SU-DHL-6 (cell line): ENCODE data around the gene ASGR2.

ENCODE experiments used
- H2AFZ ChIP-seq: fragments of 200-600 bp; sonication (generic); 2 replicates; pipeline ENCODE4 v1.6.1; 2014; ENCODE audit warnings: low read depth, mild to moderate bottlenecking, moderate library complexity, mixed read lengths, antibody characterized with exemption, low read length; ENCODE audit not compliant: severe bottlenecking
- H3F3A ChIP-seq: fragments of 200-600 bp; shearing (Covaris generic); 2 replicates; pipeline ENCODE4 v1.6.0; 2016; ENCODE audit warnings: antibody characterized with exemption, mild to moderate bottlenecking; ENCODE audit not compliant: insufficient read depth
- H3K27ac ChIP-seq: fragments of 200-600 bp; sonication (generic); 2 replicates; pipeline ENCODE4 v1.5.1; 2016; ENCODE audit warnings: low read depth, mild to moderate bottlenecking, low read length, moderate library complexity, mixed read lengths
- H3K27me3 ChIP-seq: fragments of 200-600 bp; sonication (generic), shearing (Covaris generic); 2 replicates; pipeline ENCODE4 v1.6.0; 2014; ENCODE audit warnings: mild to moderate bottlenecking, low read length
- H3K36me3 ChIP-seq: fragments of 200-600 bp; sonication (generic); 2 replicates; pipeline ENCODE4 v1.6.1; 2014; ENCODE audit warnings: mild to moderate bottlenecking, low read length, mixed read lengths
- H3K4me2 ChIP-seq: fragments of 300-600, 200-600 bp; shearing (Covaris generic), sonication (generic); 2 replicates; pipeline ENCODE4 v1.6.0; 2014; ENCODE audit warnings: low read length, low read depth, mild to moderate bottlenecking; ENCODE audit not compliant: poor library complexity, severe bottlenecking
- H3K4me3 ChIP-seq: fragments of 200-600 bp; sonication (generic); 2 replicates; pipeline ENCODE4 v1.5.1; 2014; ENCODE audit warnings: antibody characterized with exemption, low read length, mild to moderate bottlenecking, mixed read lengths; ENCODE audit not compliant: insufficient read depth, poor library complexity, severe bottlenecking
- H3K79me2 ChIP-seq: fragments of 200-600 bp; sonication (generic); 2 replicates; pipeline ENCODE4 v1.6.1; 2014; ENCODE audit warnings: mild to moderate bottlenecking, low read length, moderate library complexity; ENCODE audit not compliant: insufficient read depth
- H3K9ac ChIP-seq: fragments of 200-600 bp; sonication (generic); 2 replicates; pipeline ENCODE4 v1.7.0; 2014; ENCODE audit warnings: mild to moderate bottlenecking, low read length
- H3K9me2 ChIP-seq: fragments of 200-600 bp; sonication (generic); replicated peaks from 2 replicates; pipeline ENCODE4 v1.6.1; 2014; ENCODE audit warnings: low read length; ENCODE audit not compliant: insufficient read depth
- H3K9me3 ChIP-seq: fragments of 200-600 bp; sonication (generic); 2 replicates; pipeline ENCODE4 v1.6.1; 2014; ENCODE audit warnings: low read length, mixed read lengths; ENCODE audit not compliant: insufficient read depth
- H4K20me1 ChIP-seq: fragments of 200-600 bp; sonication (generic); 2 replicates; pipeline ENCODE4 v1.6.1; 2014; ENCODE audit warnings: low read depth, mild to moderate bottlenecking, antibody characterized with exemption, low read length, moderate library complexity, mixed read lengths
- CTCF ChIP-seq: fragments of 200-600 bp; sonication (generic); IDR thresholded peaks from one replicate; pipeline ENCODE4 v1.5.1; 2017; ENCODE audit warnings: antibody characterized with exemption, mild to moderate bottlenecking, low read length, moderate library complexity; ENCODE audit not compliant: insufficient read depth, poor library complexity, severe bottlenecking
- EZH2phosphoT487 ChIP-seq: fragments of 200-600 bp; sonication (generic), shearing (Covaris generic); conservative IDR thresholded peaks from 2 replicates; pipeline ENCODE4 v1.6.1; 2018; ENCODE audit warnings: mild to moderate bottlenecking, antibody characterized with exemption, low read length, moderate library complexity, mixed read lengths

The ASGR2 gene

GRCh38 chr17:7084088-7084487, 30.5 kb downstream of the ASGR2 start:
- Histone ChIP-seq H3K36me3 (no peaks in the 10 kb centered on the region), H4K20me1 (no peaks in the 10 kb centered on the region), H3K4me3 (no peak overlapping the region), H3K27ac (no peak overlapping the region), H3K9me3 (no peaks in the 10 kb centered on the region), H3K9ac (no peak overlapping the region), H3K4me2 (no peak overlapping the region), H3K79me2 (no peaks in the 10 kb centered on the region), H3K27me3 (no peaks in the 10 kb centered on the region), H3F3A (no peaks in the 10 kb centered on the region), H2AFZ (no peak overlapping the region), H3K9me2 (no peaks in the 10 kb centered on the region)
- TF ChIP-seq CTCF (no peak), EZH2phosphoT487 (no peak)

DNA sequence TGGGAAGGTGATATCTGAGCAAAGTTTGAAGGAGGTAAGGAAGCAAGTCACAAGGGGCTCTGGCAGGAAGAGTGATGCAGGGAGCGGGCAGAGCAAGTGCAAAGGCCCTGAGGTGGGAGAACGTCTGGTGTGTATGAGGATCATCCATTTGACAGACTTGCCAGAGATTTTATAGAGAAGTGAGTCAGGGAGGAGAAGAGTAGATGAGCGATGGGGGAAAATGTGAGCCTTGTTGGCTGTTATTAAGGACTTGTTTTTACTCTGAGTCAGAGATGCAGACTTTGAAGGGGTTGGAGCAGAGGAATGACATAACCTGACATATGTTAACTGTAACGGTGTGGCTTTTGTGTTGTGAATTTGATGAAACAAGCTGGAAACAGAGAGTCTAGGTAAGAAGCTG, 31.0 kb downstream of the ASGR2 start:
- H3K9me2 ChIP-seq: no peaks in the 10 kb centered on the region
- TF ChIP-seq CTCF (no peak), EZH2phosphoT487 (no peak)
- H3K36me3 ChIP-seq: no peaks in the 10 kb centered on the region
- H3F3A ChIP-seq: no peaks in the 10 kb centered on the region
- H3K9me3 ChIP-seq: no peaks in the 10 kb centered on the region
- H3K4me3 ChIP-seq: no peak overlapping the region
- no peaks in the 10 kb centered on the region for H3K27me3 ChIP-seq
- no peak overlapping the region for H2AFZ ChIP-seq
- no peak overlapping the region for H3K9ac ChIP-seq
- no peak overlapping the region for H3K27ac ChIP-seq
- no peak overlapping the region for H3K4me2 ChIP-seq
- no peaks in the 10 kb centered on the region for H3K79me2 ChIP-seq
- H4K20me1 ChIP-seq: no peaks in the 10 kb centered on the region

DNA sequence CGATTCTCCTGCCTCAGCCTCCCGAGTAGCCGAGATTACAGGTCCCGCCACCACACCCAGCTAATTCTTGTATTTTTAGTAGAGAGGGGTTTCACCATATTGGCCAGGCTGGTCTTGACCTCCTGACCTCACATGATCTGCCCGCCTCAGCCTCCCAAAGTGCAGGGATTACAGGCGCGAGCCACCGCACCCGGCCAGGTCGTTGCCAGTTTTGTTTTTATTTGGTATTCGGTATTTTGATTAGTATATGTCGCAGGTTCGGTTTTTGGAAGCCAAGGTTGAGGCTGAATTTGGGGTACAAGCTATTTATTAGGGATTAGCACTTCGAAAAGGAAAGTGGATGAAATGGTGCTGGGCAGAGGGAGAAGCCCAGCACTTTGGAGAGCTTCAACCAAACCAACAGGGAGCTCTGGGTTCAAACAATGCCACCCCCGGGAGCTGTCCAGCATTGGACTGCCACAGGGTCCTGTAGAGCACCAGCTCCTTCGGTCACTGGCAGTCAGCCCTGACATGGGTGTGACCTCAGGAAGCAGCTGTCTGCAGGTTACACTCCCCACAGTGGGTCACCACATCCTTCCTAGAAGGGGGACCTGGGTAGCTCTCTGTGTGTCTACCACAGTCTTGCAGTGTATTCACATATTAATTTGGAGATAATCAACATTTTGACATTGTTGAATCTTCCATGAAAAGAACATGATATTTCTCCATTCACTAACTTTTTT, 33.1 kb downstream of the ASGR2 start:
- H2AFZ ChIP-seq: no peak overlapping the region
- H3K9ac ChIP-seq: no peak overlapping the region
- H3F3A ChIP-seq: no peaks in the 10 kb centered on the region
- H3K4me3 ChIP-seq: no peak overlapping the region
- H3K36me3 ChIP-seq: no peaks in the 10 kb centered on the region
- H3K4me2 ChIP-seq: no peak overlapping the region
- no peaks in the 10 kb centered on the region for H3K79me2 ChIP-seq
- H3K9me3 ChIP-seq: no peaks in the 10 kb centered on the region
- no peaks in the 10 kb centered on the region for H4K20me1 ChIP-seq
- TF ChIP-seq CTCF: no peak
- no peak for TF ChIP-seq EZH2phosphoT487
- H3K9me2 ChIP-seq: no peaks in the 10 kb centered on the region
- H3K27ac ChIP-seq: no peak overlapping the region
- H3K27me3 ChIP-seq: no peaks in the 10 kb centered on the region
